GM13976 (cell line): Measurements from ENCODE around the gene ARL13B.
A peak's percentile ranks its signal among the peaks of the same experiment; 100 is the strongest.

Source experiments
- DNase-seq: peaks from one replicate; pipeline ENCODE4 v3.0.0; 2012; ENCODE audit warnings: low spot score
- in situ Hi-C: fragments of 300-500 bp; cut with MboI; formaldehyde crosslinking; loops from one replicate; pipeline ENCODE4 v1.12.0; 2022; ENCODE audit warnings: low sequenced_read_pairs, mixed read lengths, inconsistent platforms; ENCODE audit not compliant: unreplicated experiment
- TF ChIP-seq, protein P1 (sequence below): IDR thresholded peaks from 2 replicates; pipeline ENCODE4 v1.5.1; 2012; ENCODE audit warnings: borderline replicate concordance, mild to moderate bottlenecking; ENCODE audit not compliant: insufficient read depth; ENCODE audit errors: extremely low read depth, missing control alignments, control extremely low read depth

Gene ARL13B

GRCh38 chr3:93994056-93994455 lies 14.1 kb downstream of the ARL13B start:
- in situ Hi-C loops = no loop called here

GRCh38 chr3:94001191-94001590 lies 21.2 kb downstream of the ARL13B start:
- no peak for DNase-seq
- TF ChIP-seq, protein P1, sequence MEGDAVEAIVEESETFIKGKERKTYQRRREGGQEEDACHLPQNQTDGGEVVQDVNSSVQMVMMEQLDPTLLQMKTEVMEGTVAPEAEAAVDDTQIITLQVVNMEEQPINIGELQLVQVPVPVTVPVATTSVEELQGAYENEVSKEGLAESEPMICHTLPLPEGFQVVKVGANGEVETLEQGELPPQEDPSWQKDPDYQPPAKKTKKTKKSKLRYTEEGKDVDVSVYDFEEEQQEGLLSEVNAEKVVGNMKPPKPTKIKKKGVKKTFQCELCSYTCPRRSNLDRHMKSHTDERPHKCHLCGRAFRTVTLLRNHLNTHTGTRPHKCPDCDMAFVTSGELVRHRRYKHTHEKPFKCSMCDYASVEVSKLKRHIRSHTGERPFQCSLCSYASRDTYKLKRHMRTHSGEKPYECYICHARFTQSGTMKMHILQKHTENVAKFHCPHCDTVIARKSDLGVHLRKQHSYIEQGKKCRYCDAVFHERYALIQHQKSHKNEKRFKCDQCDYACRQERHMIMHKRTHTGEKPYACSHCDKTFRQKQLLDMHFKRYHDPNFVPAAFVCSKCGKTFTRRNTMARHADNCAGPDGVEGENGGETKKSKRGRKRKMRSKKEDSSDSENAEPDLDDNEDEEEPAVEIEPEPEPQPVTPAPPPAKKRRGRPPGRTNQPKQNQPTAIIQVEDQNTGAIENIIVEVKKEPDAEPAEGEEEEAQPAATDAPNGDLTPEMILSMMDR = no peak
- in situ Hi-C loops = no loop called here

More at GRCh38 chr3:93994056-93994455, 14.1 kb downstream of the ARL13B start:
- TF ChIP-seq, protein P1 = no peak
- no peak for DNase-seq

DNA sequence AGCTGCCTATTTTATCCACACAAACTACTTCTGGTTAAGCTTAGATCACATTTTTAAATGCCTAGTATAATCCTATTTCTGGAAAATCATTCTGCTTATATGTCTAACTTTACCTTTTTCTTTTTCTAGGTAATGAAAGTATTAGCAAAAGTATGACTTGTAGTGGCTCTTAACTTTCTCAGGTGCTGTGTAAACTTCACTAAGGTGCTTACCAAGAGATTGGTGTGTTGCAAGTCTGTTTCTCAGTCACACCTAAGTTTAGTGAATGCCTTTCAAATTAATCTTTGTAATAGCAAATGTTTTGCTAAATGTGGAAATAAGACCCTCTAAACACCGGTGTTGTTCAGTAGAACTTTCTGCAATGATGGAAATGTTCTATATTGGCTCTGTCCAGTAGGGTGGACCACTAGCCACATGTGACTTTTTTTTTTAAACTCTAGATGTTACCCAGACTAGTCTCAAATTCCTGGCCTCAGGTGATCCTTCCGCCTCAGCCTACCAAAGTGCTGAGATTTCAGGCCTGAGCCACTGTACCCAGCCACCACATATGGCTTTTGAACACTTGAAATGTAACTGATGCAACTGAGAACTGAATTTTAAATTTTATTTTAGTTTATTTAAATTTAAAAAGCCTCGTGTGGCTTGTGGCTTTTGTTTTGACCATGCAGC lies 22.0 kb downstream of the ARL13B start:
- in situ Hi-C loops = no loop called here
- TF ChIP-seq, protein P1 = no peak
- no peak for DNase-seq

- in situ Hi-C loops = no loop called here
- peak; percentile 43 for DNase-seq
- TF ChIP-seq, protein P1 = peak; percentile 65
Measured at GRCh38 chr3:94004301-94004910, 24.5 kb downstream of the ARL13B start.

- TF ChIP-seq, protein P1 = no peak
- in situ Hi-C loops = no loop called here
- no peak for DNase-seq
Measured at GRCh38 chr3:94008253-94008652, 28.3 kb downstream of the ARL13B start.

DNA sequence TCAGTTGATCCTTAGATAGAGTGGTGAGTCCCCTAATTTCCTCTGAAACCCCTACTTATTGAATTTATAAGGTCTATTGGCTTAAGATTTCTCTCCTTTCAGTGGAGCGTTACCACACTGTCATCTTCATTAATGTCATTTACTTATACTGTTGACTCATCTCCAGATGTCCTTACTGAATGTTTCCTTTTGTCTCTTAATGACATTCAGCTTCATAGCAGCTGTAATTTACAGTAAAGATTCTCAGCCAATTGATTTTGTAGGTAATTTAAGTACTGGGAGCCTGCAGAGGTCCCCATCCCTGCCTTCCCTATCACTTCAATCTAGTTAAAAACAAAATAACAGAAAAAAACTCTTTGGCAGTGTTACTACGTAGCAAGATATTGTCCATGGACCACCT lies 29.7 kb downstream of the ARL13B start:
- TF ChIP-seq, protein P1 = no peak
- no peak for DNase-seq
- in situ Hi-C loops = no loop called here
